ENCODE measurements around the gene F9. TPM values are rescaled to one million over a fixed set of nuclear protein-coding genes. Genes with fewer than 3 reads are reported as not detected.

Gene F9
- total RNA-seq, 3 donors from 2014 or later = not detected

DNA sequence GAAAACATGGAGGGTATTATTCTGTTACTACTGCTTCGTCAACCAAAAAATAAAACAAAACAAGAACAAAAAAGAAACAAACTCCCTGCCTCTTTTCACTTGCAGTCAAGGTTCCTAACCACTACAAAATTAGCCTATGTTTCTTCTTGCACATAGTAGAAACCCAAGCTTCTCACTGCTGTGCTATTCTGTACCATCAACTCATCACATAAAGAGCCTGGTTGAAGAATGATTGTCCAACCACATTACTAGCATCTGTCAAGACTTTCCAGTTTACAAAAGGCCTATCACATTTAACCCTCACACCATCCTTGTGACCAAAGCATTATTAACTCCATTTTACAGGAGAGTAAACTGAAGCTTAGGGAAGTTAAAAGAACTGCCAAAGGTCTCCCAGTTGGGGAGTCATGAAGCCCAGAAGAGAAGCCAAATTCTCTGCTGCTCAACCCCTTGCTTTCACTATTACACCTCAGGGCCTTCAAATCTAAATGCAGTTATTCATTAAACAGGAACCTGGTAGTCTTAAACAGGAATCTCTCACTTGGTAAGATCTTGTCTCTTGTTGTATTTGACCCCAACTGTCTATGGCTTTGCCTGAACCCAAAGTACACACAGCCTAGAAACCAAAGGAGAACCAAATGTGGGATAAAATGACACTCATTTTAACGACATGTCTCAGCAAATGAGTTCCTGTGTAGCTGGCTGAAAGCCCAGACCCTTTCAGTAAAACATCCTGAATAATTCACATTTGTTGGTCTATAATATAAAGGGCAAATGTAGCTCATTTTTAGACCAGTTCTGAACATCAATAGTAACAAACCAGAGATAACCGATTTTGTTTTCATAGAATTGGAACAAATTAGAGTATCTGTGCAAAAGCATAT, 8.6 kb downstream of the F9 start:
- Histone ChIP-seq H3K9me3 (no peaks in the 10 kb centered on the region), H3K36me3 (no peaks in the 10 kb centered on the region), H3K27me3 (peaks cover 0 to 3% of the 10 kb centered on the region in 2 donors), H3K4me3 (no peak overlapping the region), H3K27ac (no peak overlapping the region), H3K4me1 (no peaks in the 10 kb centered on the region)
- TF ChIP-seq POLR2AphosphoS5 (IDR thresholded peaks at IDR 0.05) (no peak), POLR2A (IDR thresholded peaks at IDR 0.05) (no peak)
- TF ChIP-seq, protein P1, sequence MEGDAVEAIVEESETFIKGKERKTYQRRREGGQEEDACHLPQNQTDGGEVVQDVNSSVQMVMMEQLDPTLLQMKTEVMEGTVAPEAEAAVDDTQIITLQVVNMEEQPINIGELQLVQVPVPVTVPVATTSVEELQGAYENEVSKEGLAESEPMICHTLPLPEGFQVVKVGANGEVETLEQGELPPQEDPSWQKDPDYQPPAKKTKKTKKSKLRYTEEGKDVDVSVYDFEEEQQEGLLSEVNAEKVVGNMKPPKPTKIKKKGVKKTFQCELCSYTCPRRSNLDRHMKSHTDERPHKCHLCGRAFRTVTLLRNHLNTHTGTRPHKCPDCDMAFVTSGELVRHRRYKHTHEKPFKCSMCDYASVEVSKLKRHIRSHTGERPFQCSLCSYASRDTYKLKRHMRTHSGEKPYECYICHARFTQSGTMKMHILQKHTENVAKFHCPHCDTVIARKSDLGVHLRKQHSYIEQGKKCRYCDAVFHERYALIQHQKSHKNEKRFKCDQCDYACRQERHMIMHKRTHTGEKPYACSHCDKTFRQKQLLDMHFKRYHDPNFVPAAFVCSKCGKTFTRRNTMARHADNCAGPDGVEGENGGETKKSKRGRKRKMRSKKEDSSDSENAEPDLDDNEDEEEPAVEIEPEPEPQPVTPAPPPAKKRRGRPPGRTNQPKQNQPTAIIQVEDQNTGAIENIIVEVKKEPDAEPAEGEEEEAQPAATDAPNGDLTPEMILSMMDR (IDR thresholded peaks at IDR 0.05) = no peak
- no peak for DNase-seq (ENCODE audit: low spot score in 2 of 2)
- intact Hi-C loops (cut with DNase I; ENCODE audit: low total_unique reads) = no loop called here

DNA sequence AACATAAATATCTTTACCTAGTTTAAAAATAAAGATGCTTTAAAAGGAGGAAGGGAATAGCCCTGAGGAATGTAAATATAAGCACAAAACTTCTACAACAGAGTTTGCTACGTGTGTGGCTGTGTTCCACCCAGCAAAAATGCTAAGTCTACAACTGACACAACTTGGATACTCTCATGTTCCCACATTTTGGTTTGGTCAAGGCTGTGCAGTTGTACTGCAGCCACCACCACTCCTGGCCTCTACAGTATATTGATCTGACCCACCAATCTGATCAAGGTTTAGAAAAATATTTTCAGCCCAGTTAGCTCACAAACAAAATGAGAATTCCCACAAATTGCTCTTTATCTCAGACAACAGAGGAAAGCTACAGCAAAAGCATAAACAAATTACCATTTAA, 12.1 kb downstream of the F9 start:
- Histone ChIP-seq H3K4me3 (no peak overlapping the region), H3K36me3 (no peaks in the 10 kb centered on the region), H3K27me3 (peaks cover 0 to 7% of the 10 kb centered on the region in 2 donors), H3K4me1 (no peaks in the 10 kb centered on the region), H3K27ac (no peak overlapping the region), H3K9me3 (no peaks in the 10 kb centered on the region)
- no peak for TF ChIP-seq POLR2AphosphoS5 (IDR thresholded peaks at IDR 0.05)
- TF ChIP-seq POLR2A (IDR thresholded peaks at IDR 0.05) = no peak
- TF ChIP-seq, protein P1 (IDR thresholded peaks at IDR 0.05) = no peak
- no peak for DNase-seq (ENCODE audit: low spot score in 2 of 2)
- intact Hi-C loops (cut with DNase I; ENCODE audit: low total_unique reads) = no loop called here

DNA sequence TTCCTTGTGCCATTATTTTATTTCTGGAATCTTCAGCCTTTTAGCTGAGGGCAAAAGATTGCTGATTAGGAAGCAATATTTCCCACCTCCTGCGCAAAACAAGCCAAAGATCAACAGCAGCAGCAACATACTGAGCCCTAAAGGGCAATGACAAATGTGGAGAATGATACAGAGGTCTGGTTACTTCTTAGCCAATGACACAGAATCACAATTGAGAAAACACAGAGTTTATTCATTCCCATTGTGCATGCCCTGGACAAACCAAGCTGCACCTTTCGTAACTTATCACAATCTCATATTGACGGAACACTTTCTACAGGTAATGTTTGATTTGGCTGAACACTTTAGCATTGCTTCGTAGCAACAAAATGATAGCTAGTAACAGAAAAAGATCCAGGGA, 13.4 kb downstream of the F9 start:
- intact Hi-C loops (cut with DNase I; ENCODE audit: low total_unique reads) = no loop called here
- TF ChIP-seq, protein P1 (IDR thresholded peaks at IDR 0.05) = no peak
- peaks cover 0 to 15% of the 10 kb centered on the region in 2 donors for H3K27me3 ChIP-seq
- no peaks in the 10 kb centered on the region for H3K9me3 ChIP-seq
- H3K36me3 ChIP-seq = no peaks in the 10 kb centered on the region
- DNase-seq (ENCODE audit: low spot score in 2 of 2) = no peak
- no peaks in the 10 kb centered on the region for H3K4me1 ChIP-seq
- no peak overlapping the region for H3K27ac ChIP-seq
- no peak overlapping the region for H3K4me3 ChIP-seq

DNA sequence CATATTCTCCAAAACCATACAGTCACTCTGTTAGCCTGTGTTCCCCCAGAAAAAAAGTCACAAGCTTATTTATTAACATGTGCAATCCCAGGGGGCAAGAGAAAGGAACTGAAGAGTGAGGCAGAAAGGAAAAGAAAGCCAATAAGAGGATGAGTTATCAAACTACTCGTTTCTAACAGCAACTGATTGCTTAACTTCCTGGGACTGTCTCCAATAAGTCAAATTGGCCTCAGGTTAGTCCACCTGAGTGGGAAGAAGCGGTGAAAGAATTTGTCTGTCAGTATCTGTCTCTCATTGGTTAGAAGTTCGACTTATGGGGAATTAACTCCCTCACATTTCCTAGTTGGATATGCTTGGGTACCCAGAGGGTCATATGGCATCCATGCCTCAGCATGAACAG, 14.1 kb downstream of the F9 start:
- H3K36me3 ChIP-seq = no peaks in the 10 kb centered on the region
- no peak overlapping the region for H3K4me3 ChIP-seq
- TF ChIP-seq POLR2A (IDR thresholded peaks at IDR 0.05) = no peak
- no peak for TF ChIP-seq POLR2AphosphoS5 (IDR thresholded peaks at IDR 0.05)
- TF ChIP-seq, protein P1 (IDR thresholded peaks at IDR 0.05) = no peak
- no peak overlapping the region for H3K27ac ChIP-seq
- H3K4me1 ChIP-seq = no peaks in the 10 kb centered on the region
- peaks cover 0 to 16% of the 10 kb centered on the region in 2 donors for H3K27me3 ChIP-seq
- no peaks in the 10 kb centered on the region for H3K9me3 ChIP-seq
- no peak for DNase-seq (ENCODE audit: low spot score in 2 of 2)
- intact Hi-C loops (cut with DNase I; ENCODE audit: low total_unique reads) = no loop called here

DNA sequence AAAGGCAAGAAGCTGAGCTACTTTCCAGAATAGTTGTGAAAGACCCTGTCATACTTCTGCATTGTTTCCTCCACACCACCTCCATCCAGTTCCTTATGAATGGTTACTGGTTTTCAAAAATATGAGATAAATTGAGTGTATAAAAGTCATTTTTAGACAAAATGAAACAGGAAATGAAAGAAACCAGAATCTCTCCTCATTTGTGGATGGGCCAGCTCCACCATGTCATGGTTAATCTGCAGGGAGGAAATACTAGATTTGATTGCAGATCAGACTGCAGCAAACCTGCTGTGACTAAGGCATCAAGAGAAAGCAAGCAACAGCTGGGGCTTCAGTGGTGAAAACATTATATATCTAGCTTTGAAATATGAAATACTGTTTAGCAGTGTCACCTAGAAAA, 23.8 kb downstream of the F9 start:
- Histone ChIP-seq H3K4me3 (no peak overlapping the region), H3K9me3 (no peaks in the 10 kb centered on the region), H3K36me3 (no peaks in the 10 kb centered on the region), H3K4me1 (no peaks in the 10 kb centered on the region), H3K27me3 (peaks cover 0 to 47% of the 10 kb centered on the region in 2 donors), H3K27ac (no peak overlapping the region)
- no peak for TF ChIP-seq POLR2AphosphoS5 (IDR thresholded peaks at IDR 0.05)
- TF ChIP-seq, protein P1 (IDR thresholded peaks at IDR 0.05) = no peak
- no peak for TF ChIP-seq POLR2A (IDR thresholded peaks at IDR 0.05)
- DNase-seq (ENCODE audit: low spot score in 2 of 2) = no peak
- intact Hi-C loops (cut with DNase I; ENCODE audit: low total_unique reads) = no loop called here

Measured in breast epithelium (tissue), 4 donors.